Astrocyte (in vitro differentiated cells and primary cell): Measurements from ENCODE around the gene NRSN2. TPM values are rescaled to one million over a fixed set of nuclear protein-coding genes. Genes with fewer than 3 reads are reported as not detected.
A peak's percentile ranks its signal among the peaks of the same experiment; 100 is the strongest.

Experiments used
- DNase-seq: peaks from one replicate; pipeline ENCODE4 v3.0.0-alpha.2; 2010; ENCODE audit warnings: low read depth
- FAIRE-seq: peaks from 2 replicates; lab custom pipeline; 2011; peaks lifted over from hg19 to GRCh38; lab: Jason Lieb, UNC
- H2AFZ ChIP-seq: 2 replicates; pipeline ENCODE4 v1.6.0; 2012; ENCODE audit warnings: low read depth, low read length, inconsistent platforms
- H3K27ac ChIP-seq: 2 replicates; pipeline ENCODE4 v1.5.1; 2011; ENCODE audit warnings: low read depth, low read length, inconsistent platforms
- H3K27me3 ChIP-seq: 2 replicates; pipeline ENCODE4 v1.6.0; 2011; ENCODE audit warnings: low read length, inconsistent platforms; ENCODE audit not compliant: insufficient read depth
- H3K36me3 ChIP-seq: 2 replicates; pipeline ENCODE4 v1.5.1; 2011; ENCODE audit warnings: low read length, inconsistent platforms; ENCODE audit not compliant: insufficient read depth
- H3K4me1 ChIP-seq: 2 replicates; pipeline ENCODE4 v1.5.1; 2011; ENCODE audit warnings: low read length, inconsistent platforms; ENCODE audit not compliant: insufficient read depth
- H3K4me2 ChIP-seq: 2 replicates; pipeline ENCODE4 v1.6.0; 2012; ENCODE audit warnings: low read length, inconsistent platforms
- H3K4me3 ChIP-seq: 2 replicates; pipeline ENCODE4 v1.5.1; 2011; ENCODE audit warnings: low read depth, mild to moderate bottlenecking, low read length, inconsistent platforms; ENCODE audit not compliant: insufficient read depth
- H3K79me2 ChIP-seq: 2 replicates; pipeline ENCODE4 v1.6.0; 2012; ENCODE audit warnings: mild to moderate bottlenecking, low read length, inconsistent platforms; ENCODE audit not compliant: insufficient read depth
- H3K9ac ChIP-seq: 2 replicates; pipeline ENCODE4 v1.6.0; 2012; ENCODE audit warnings: mild to moderate bottlenecking, low read length, inconsistent platforms
- H3K9me3 ChIP-seq: 2 replicates; pipeline ENCODE4 v1.5.1; 2012; ENCODE audit warnings: low read depth, mild to moderate bottlenecking, low read length, inconsistent platforms; ENCODE audit not compliant: insufficient read depth
- H4K20me1 ChIP-seq: 2 replicates; pipeline ENCODE4 v1.6.0; 2012; ENCODE audit warnings: low read length, inconsistent platforms; ENCODE audit not compliant: insufficient read depth
- H3K27ac Mint-ChIP-seq: one replicate; pipeline ENCODE4 v1.8.0; 2021; ENCODE audit warnings: mild to moderate bottlenecking, mixed read lengths; ENCODE audit not compliant: unreplicated experiment
- H3K27me3 Mint-ChIP-seq: one replicate; pipeline ENCODE4 v1.8.0; 2021; ENCODE audit warnings: low read depth, mixed read lengths; ENCODE audit not compliant: unreplicated experiment
- H3K36me3 Mint-ChIP-seq: one replicate; pipeline ENCODE4 v1.8.0; 2021; ENCODE audit warnings: low read depth, mixed read lengths; ENCODE audit not compliant: unreplicated experiment
- H3K4me1 Mint-ChIP-seq: one replicate; pipeline ENCODE4 v1.8.0; 2021; ENCODE audit warnings: low read depth, mixed read lengths; ENCODE audit not compliant: unreplicated experiment
- H3K4me3 Mint-ChIP-seq: one replicate; pipeline ENCODE4 v1.8.0; 2021; ENCODE audit warnings: mild to moderate bottlenecking, moderate library complexity, mixed read lengths; ENCODE audit not compliant: unreplicated experiment
- H3K9me3 Mint-ChIP-seq: one replicate; pipeline ENCODE4 v1.8.0; 2021; ENCODE audit warnings: mild to moderate bottlenecking, mixed read lengths; ENCODE audit not compliant: unreplicated experiment
- EZH2 ChIP-seq: IDR thresholded peaks from 2 replicates; pipeline ENCODE4 v1.6.1; 2012; ENCODE audit warnings: mild to moderate bottlenecking, low read length, inconsistent platforms; ENCODE audit not compliant: insufficient read depth
- total RNA-seq: library from RNA; stranded (reverse); gene quantifications from 2 replicates; pipeline ENCODE4 v1.2.1, GENCODE V29; 2021
- TF ChIP-seq, protein P1 (sequence below): IDR thresholded peaks from 2 replicates; pipeline ENCODE4 v1.5.1; 2011; ENCODE audit warnings: low read depth, mild to moderate bottlenecking, inconsistent platforms, low read length, moderate library complexity; ENCODE audit not compliant: insufficient read depth

Gene NRSN2
- total RNA-seq, 1 donor from 2014 or later = 57.8 TPM

DNA sequence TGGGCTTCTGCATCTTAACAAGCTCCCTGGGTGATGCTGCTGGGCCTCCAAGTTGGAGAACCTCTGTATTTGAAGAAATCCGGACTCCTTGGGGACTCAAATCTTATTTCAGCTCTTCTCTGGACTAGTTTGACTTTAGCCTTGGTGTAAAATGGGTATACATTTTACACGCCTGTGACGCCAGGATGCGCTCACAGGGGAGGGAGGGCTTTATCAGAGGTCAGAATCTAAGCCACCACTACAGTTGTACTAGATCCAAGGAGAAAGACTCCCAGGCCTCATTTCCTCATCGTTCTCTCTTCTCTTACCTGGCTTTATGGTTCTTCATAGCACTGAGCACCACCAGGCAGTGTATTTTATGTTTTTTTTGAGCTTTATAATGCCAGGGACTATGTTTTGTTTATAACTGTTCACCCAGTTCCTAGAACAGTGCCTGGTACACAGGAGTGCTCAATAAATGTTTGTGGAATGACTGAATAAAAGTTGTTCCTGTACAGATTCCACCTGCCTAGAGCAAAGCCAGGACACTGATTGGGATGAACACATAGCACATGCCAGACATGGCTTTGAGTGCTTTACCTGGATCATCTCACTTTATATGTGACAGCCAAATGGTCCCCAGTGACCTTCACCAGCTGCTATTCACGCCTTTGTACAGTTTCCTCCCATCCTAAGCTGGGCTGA, 56.1 kb downstream of the NRSN2 start:
- FAIRE-seq (no peak), DNase-seq (no peak)
- no peak overlapping the region for H3K4me2 ChIP-seq
- H3K4me3 ChIP-seq = no peak overlapping the region
- Mint-ChIP-seq H3K27me3 (no peaks in the 10 kb centered on the region), H3K4me3 (peak overlapping the region; percentile 66), H3K9me3 (no peaks in the 10 kb centered on the region), H3K36me3 (peaks cover 9% of the 10 kb centered on the region), H3K4me1 (peaks cover 18% of the 10 kb centered on the region), H3K27ac (peak overlapping the region; percentile 93)
- no peak for TF ChIP-seq EZH2
- TF ChIP-seq, protein P1, sequence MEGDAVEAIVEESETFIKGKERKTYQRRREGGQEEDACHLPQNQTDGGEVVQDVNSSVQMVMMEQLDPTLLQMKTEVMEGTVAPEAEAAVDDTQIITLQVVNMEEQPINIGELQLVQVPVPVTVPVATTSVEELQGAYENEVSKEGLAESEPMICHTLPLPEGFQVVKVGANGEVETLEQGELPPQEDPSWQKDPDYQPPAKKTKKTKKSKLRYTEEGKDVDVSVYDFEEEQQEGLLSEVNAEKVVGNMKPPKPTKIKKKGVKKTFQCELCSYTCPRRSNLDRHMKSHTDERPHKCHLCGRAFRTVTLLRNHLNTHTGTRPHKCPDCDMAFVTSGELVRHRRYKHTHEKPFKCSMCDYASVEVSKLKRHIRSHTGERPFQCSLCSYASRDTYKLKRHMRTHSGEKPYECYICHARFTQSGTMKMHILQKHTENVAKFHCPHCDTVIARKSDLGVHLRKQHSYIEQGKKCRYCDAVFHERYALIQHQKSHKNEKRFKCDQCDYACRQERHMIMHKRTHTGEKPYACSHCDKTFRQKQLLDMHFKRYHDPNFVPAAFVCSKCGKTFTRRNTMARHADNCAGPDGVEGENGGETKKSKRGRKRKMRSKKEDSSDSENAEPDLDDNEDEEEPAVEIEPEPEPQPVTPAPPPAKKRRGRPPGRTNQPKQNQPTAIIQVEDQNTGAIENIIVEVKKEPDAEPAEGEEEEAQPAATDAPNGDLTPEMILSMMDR = no peak
- no peak overlapping the region for H3K9ac ChIP-seq
- no peak overlapping the region for H3K27ac ChIP-seq
- H3K36me3 ChIP-seq = no peaks in the 10 kb centered on the region
- no peaks in the 10 kb centered on the region for H3K79me2 ChIP-seq
- H3K27me3 ChIP-seq = no peaks in the 10 kb centered on the region
- peaks cover 9% of the 10 kb centered on the region for H3K4me1 ChIP-seq
- no peaks in the 10 kb centered on the region for H4K20me1 ChIP-seq
- no peak overlapping the region for H2AFZ ChIP-seq
- H3K9me3 ChIP-seq = no peaks in the 10 kb centered on the region

- no peaks in the 10 kb centered on the region for H3K27me3 ChIP-seq
- no peaks in the 10 kb centered on the region for H4K20me1 ChIP-seq
- TF ChIP-seq EZH2 = no peak
- TF ChIP-seq, protein P1 = no peak
- no peaks in the 10 kb centered on the region for H3K27me3 Mint-ChIP-seq
- no peaks in the 10 kb centered on the region for H3K36me3 ChIP-seq
- no peak overlapping the region for H3K4me3 ChIP-seq
- no peak overlapping the region for H3K4me3 Mint-ChIP-seq
- no peak overlapping the region for H2AFZ ChIP-seq
- H3K4me2 ChIP-seq = no peak overlapping the region
- peaks cover 7% of the 10 kb centered on the region for H3K36me3 Mint-ChIP-seq
- no peak overlapping the region for H3K9ac ChIP-seq
- H3K27ac Mint-ChIP-seq = peak overlapping the region; percentile 18
- no peak for FAIRE-seq
- DNase-seq = no peak
- H3K9me3 ChIP-seq = no peaks in the 10 kb centered on the region
- peaks cover 5% of the 10 kb centered on the region for H3K79me2 ChIP-seq
- peaks cover 18% of the 10 kb centered on the region for H3K4me1 Mint-ChIP-seq
- H3K27ac ChIP-seq = no peak overlapping the region
- peaks cover 9% of the 10 kb centered on the region for H3K4me1 ChIP-seq
- H3K9me3 Mint-ChIP-seq = no peaks in the 10 kb centered on the region
Observed at GRCh38 chr20:403582-403957, 56.7 kb downstream of the NRSN2 start.

DNA sequence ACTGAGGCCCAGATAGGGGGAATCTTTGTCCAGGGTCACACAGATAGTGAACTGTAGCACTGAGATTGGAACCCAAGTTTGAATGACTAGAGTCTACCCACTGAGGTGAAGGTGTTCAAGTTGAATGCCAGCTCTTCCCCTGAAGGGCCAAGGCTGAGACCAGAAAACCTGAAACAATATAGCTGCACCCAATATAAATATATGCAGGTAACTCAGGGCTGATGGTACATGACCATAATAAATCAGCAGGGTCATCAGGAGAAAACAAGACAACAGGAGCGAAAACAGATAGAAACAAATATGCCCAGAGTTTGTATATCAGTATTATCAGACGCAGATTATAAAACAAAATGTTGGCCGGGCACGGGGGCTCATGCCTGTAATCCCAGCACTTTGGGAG, 57.2 kb downstream of the NRSN2 start:
- Histone ChIP-seq H3K27me3 (no peaks in the 10 kb centered on the region), H3K4me3 (no peak overlapping the region), H3K9ac (no peak overlapping the region), H3K9me3 (no peaks in the 10 kb centered on the region), H3K79me2 (peaks cover 10% of the 10 kb centered on the region), H4K20me1 (no peaks in the 10 kb centered on the region), H3K4me2 (no peak overlapping the region), H3K36me3 (no peaks in the 10 kb centered on the region), H3K27ac (no peak overlapping the region), H2AFZ (no peak overlapping the region), H3K4me1 (peaks cover 11% of the 10 kb centered on the region)
- FAIRE-seq = no peak
- Mint-ChIP-seq H3K36me3 (peaks cover 6% of the 10 kb centered on the region), H3K27ac (no peak overlapping the region), H3K4me3 (no peak overlapping the region), H3K4me1 (peaks cover 18% of the 10 kb centered on the region), H3K27me3 (no peaks in the 10 kb centered on the region), H3K9me3 (no peaks in the 10 kb centered on the region)
- DNase-seq = no peak
- TF ChIP-seq EZH2 = no peak
- TF ChIP-seq, protein P1 = no peak
